CD4-positive, alpha-beta T cell treated with Interleukin-10 for 1 hour (primary cell): Measurements from ENCODE around the gene FCHSD2.

ENCODE experiments used
- DNase-seq: peaks from one replicate; pipeline ENCODE4 v3.0.0-alpha.2; 2020

The FCHSD2 gene

DNA sequence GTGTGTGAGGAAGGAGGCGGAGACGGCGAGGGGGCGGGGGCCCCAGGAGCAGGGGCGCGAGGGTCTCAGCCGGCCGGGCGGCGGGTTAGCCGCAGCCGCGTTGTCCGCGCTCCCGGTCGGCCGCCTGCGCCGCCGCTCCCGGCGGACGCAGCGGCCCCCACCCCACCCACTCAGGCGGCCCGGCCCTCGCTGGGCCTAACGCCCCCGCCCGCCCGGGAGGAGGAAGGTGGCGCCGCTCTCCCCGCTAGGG, at the start of gene FCHSD2:
TSS of gene FCHSD2 (minus strand) at position 191 of the 250 bp plus-strand sequence. CDS start 441 bp downstream, outside the sequence.
- no peak for DNase-seq

DNA sequence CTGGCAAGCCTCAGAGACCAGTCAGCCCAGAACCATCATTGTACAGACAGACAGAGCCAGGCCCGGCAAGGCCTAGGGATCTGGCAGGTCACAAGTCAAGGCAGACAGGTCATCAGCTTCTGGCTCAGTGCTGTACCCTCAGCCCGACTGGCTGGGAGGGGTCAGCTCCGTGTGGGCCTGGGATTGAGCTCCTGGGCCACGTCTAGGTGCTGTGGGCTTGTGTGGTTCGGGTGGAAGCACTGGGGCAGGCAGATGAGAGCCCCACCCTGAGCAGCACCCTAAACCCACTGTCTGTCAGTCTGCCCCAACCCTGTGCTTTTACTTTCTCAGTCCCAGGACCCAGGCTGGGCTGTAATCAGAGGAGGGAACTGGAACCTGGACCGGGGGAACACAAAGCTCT, 49.0 kb upstream of the FCHSD2 start:
- DNase-seq, result no peak

DNA sequence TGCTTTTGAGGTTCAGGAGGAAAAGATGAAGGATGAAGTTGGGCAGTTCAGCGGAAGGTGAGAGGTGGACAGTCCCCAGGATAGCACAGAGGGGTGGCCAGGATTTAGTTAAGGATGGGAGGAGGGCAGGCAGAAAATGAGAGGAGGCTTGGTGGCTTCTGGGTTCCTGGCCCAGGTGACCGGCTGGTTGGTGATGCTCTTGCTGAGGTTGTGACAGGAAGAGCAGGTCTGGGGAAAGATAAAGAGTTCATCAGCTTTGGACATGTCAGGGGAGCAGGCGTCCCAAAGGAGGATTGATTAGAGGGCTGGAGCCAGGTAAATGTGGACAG, 48.4 kb upstream of the FCHSD2 start:
- DNase-seq, result no peak

DNA sequence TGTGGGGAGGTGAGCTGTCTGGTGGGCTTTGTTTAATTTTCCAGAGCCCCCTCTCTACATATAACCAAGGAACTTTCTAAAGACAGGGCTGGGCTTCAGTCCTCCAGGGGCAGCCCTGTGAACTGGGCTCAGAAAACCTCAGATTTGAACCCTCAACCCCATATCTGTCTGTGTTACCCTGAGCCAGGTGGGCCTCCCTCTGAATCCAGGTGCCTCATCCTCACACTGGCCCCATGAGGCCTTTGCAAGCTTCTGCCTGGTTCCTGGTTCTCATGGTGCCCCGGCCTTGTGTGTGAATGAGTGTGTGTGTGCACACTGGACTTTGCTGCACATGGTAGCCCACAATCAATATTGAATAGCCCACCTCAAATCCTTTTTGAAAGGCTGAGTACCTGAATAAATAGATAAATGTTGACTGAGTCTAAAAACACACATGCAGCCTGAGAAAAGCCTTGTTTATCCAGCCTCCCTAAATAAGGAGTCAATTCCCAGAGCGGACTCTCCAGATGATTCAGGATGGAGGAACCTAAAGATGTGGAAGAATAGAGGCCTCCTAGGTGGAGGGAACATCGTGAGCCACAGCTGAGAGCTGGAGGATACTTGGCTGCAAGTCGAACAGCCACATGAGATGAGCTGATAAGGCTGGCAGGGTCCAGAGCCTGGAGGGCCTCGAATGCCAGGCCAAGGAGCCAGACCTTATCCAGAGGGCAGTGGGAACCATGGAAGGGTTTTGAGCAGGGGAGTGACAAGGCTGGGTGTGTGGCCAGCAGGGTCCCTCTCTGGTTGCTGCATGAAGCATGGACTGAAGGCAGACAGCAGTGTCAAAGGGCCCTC, 47.8 kb upstream of the FCHSD2 start:
- DNase-seq, result no peak

DNA sequence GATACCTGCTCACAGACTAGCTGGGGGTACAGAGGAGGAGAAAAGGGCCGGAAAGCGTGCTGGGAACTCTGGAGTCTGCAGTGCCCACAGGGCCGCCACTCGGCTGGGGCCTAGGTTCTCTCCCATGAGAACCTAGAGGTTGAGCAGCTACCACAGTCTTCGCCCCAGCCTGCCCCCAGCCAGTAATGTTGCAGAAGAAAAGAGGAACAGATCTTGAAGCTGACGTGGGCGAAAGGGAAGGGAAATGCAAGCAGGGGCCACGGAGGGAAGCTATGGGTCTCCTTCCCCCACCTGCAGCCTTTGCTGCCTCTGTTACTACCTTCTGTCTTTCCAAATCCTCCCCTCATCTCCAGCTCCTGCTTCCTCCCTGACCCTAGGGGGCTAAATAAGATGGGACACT, 47.2 kb upstream of the FCHSD2 start:
- peak; percentile 11 for DNase-seq

DNA sequence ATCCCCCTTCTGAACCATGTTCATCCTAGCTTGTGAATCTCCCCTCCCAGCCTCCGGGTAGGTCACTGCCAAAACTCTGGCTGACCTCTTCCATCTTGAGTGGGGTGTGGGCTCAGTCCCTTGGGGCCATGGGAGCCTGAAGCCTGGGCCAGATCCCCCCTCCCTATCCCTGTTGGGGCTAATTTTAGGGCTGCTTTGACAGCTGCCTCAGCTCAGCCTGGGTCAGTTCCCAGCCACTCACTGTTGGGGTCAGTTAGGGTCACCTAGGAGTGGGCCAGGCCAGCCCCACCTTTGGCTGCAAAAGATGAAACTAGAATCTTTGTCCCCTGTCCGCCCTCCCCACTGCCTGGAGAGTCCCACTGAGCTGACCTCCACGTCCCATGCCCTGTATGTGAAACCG, 46.2 kb upstream of the FCHSD2 start:
- DNase-seq, result no peak

DNA sequence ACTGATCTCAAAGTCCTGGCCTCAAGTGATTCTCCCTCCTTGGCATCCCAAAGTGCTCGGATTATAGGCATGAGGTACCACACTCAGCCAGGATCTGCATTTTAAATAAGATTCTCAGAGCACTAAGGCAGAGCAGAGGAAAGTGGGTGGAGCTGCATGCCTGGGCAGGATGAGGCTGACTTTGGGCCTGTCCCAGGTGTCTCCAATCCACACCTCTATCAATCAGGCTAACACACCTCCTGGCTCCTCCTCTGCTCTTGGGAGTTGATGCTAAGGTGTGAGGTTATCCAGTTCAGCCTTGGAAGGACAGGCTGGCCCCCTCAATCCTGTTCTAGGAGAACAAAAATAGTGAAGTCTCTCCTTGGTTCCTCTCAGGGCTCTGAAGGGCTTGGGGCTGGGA, 45.7 kb upstream of the FCHSD2 start:
- DNase-seq, result no peak

GRCh38 chr11:73186886-73187285, 44.8 kb upstream of the FCHSD2 start:
- no peak for DNase-seq

- no peak for DNase-seq
Measured at GRCh38 chr11:73186294-73186850, 44.3 kb upstream of the FCHSD2 start.

DNA sequence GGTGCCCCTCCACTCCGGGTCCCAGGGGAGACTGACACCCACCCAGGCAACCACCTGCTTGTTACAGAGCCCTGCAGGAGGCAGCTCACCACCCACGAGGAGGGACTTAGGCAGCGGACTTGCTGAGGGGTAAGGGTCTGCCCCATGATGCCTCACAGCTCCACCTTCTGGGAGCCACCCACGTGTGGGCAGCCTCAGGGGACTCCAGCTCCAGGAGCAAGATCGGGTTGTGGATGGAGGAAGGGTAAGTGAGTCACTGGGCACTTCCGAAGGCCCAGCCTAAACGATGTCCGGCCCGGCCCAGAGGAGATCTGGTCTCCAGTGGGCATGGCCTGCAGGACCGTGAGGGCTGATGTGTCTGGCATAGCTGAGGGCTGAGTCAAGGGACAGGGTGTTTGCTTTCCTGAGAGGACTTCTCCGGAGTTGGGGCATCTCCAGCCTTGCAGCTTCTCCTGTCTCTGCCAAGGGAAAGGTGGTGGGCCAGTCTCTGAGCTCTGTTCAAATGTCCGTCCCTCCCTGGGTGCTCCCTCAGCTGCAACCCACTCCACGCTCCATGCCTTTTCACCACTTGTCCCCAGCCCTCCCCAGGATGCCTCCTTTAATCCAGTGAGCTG, 43.7 kb upstream of the FCHSD2 start:
- DNase-seq, result no peak

- DNase-seq, result peak; percentile 51
Measured at GRCh38 chr11:73184953-73185671, 43.0 kb upstream of the FCHSD2 start.

GRCh38 chr11:73182824-73183321, 40.8 kb upstream of the FCHSD2 start:
- DNase-seq, result no peak

- no peak for DNase-seq
Measured at GRCh38 chr11:73178681-73179080, 36.6 kb upstream of the FCHSD2 start.

GRCh38 chr11:73177778-73178539, 35.8 kb upstream of the FCHSD2 start:
- DNase-seq, result peak; percentile 81

GRCh38 chr11:73177380-73177777, 35.3 kb upstream of the FCHSD2 start:
- no peak for DNase-seq

- no peak for DNase-seq
Measured at GRCh38 chr11:73176874-73177155, 34.7 kb upstream of the FCHSD2 start.

- no peak for DNase-seq
Measured at GRCh38 chr11:73176145-73176873, 34.2 kb upstream of the FCHSD2 start.

- DNase-seq, result no peak
Measured at GRCh38 chr11:73175551-73176144, 33.5 kb upstream of the FCHSD2 start.

DNA sequence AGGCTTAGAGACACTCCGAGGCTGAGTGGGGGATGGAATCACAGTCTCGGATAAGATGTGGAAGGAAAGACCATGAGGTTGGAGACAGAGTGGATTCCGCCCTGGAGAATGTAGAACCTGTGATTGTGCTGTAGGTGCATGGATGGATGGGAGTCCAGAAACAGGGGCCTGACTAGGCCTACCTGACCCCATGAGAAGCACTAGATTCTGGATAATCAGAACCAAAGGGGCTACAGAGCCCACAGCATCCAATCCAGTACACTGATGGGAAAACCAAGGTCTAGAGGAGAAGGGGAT, 32.3 kb upstream of the FCHSD2 start:
- no peak for DNase-seq

DNA sequence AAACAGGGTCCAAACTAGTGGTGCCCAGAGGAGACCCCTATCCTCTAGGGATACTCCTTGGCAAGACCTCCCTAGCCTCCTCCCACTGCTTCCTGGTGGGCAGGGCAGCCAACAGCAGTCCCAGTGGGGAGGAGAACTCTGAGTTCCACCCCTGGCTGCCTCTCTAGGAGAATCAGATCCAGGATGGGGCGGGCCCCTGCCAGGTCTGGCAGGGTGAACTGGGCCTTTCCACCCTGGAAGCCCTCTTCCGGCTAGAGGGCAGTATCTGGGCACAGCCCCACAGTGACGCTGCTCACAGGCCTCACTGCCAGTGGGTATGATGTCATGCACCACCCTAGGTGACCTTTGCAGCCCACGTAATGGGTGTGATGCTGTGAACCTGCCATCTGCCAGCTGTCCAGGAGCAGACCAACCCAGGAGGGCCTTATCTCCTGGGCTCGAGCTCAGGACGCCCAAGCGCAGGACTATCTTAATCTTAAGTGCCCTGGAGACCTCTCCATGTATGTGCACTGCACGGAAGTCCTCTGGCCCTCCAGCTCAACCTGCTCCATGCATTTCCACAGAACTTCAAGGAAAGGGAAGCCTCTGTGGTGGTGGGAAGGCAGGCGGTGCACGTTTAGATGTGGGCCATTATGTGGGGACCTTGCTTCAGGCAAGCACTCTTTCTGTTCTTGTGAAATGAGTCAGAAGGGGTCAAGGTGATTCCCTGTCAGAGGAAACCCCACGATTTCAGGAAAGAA, 31.8 kb upstream of the FCHSD2 start:
- no peak for DNase-seq

GRCh38 chr11:73172992-73173656, 31.0 kb upstream of the FCHSD2 start:
- DNase-seq, result no peak
